Smooth muscle cell of the brain vasculature (primary cell): ENCODE data around the gene CX3CR1.

Experiments
- DNase-seq: peaks from one replicate; pipeline ENCODE4 v3.0.0-alpha.2; 2012; ENCODE audit warnings: low read depth, low spot score

The CX3CR1 gene

GRCh38 chr3:39222939-39223338 is 56.9 kb downstream of the CX3CR1 start:
- no peak for DNase-seq

- no peak for DNase-seq
Observed at GRCh38 chr3:39222462-39222861, 57.4 kb downstream of the CX3CR1 start.

GRCh38 chr3:39221141-39221530 is 58.7 kb downstream of the CX3CR1 start:
- DNase-seq: no peak

- no peak for DNase-seq
Observed at GRCh38 chr3:39220407-39221140, 59.3 kb downstream of the CX3CR1 start.

- DNase-seq: no peak
Observed at GRCh38 chr3:39219702-39220101, 60.1 kb downstream of the CX3CR1 start.

GRCh38 chr3:39216176-39216790 is 63.6 kb downstream of the CX3CR1 start:
- no peak for DNase-seq

DNA sequence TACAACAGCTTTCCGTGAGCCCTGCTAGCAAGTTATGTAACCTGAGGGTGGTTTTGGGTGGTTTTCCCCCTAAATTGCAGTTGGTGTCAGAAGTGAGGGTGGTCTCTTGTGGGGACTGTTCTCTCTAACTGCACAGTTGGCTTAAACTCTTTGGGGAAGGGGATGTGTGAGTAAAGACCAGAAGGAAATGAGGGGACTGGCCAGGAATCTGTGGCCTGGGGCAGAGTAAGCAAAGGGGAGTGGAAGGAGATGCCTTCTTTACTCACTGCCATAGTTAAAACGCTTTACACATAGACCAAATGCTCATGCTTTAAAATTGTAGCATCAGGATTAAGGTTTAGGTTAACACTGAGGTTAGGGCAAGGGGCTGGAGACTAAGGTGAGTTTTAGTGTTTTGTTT is 66.2 kb downstream of the CX3CR1 start:
- DNase-seq: no peak
